Activated T-cell treated with anti-CD3 and anti-CD28 coated beads for 4 hours (primary cell): Measurements from ENCODE around the gene STRADB.
"Not testable (repeated sequence)": the region's sequence is repeated elsewhere in the genome, so short reads cannot be mapped to it uniquely, and the experiment has no call there.

ENCODE experiments used
- DNase-seq: peaks from one replicate; pipeline ENCODE4 v3.0.0-alpha.2; 2020

STRADB gene

DNA sequence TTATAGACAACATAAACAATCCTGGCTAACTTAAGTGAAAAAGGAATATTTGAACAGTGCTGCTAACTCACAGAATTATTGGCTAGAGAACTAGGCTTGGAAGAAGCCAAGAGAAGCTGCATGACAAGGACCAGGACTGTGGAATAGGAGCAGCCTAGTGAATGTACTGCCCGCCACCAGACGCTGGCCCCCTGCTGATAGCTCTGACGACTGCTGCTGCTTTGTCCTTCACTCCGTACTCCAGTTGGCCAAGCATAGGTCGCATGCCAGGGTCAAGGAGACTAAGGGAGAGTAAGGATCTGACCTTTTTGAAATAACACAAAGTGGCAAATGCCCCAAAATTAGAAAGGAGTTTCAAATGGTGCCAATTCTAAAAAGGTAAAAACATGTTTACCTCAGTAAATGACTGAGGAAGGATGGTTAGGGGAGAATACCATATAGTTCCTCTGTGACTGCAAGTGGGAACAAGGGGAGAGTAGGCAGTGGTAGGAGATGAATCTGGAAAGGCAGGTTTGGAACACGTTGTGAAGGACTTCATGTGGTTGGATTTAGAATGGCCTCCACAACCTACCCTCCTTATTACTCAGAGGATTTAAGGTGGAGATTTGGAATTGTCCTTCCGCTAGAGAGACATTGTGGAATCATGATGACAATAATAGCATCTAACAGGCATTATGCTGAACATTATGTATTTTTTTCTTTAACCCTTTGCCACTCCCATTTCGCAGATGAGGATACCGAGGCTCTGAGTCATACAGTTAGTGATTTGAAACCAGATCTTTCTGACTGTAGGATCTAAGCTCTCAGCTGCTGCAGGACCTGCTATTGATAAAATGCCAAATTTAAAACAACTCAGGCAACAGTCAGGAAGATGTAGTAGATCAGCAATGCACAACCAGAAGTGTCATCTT, 19.5 kb downstream of the STRADB start:
- no peak for DNase-seq

DNA sequence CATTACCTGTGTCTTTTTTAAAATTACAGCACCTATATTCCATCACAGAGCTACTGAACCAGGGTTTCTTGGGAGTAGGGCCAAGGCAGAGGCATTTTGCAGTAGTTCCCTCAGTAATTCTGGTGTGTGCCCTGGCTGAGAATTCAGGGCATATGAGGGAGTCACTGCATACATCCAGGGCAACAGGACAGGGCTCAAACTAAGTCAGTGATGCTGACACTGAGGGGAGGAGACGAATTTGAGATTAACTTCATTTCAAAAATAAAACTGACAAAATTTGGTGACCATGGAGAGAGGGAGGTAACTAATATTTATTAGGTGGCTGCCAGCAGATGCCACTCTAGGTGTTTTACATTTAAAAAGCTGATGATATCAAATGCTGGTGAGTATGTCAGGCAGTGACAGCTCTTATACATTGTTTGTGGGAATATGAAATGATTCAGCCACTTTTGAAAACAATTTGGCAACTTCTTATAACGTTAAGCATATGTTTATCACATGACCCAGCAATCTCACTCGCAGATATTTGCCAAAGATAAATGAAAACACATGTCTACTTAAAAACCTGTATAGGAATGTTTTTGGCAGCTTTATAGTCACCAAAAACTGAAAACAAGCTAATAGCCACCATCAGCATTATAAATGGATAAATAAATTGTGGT, 20.3 kb downstream of the STRADB start:
- no peak for DNase-seq

DNA sequence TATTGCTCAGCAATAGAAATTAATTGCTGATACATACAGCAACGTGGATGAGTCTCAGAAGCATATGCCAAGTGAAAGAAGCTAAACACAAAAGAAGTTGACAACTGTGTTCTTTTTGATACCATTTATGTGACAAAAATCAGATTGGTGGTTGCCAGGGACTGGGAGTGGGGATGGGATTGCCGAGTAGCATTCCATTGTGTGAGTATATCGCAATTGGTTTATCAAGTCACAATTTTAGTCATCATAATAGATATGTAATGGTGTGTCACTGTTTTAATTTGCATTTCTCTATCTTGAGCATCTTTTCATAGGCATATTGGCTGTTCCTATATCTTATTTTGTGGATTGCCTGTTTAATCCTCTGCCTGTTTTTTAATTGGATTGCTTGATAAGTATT, 20.9 kb downstream of the STRADB start:
- DNase-seq, result no peak

DNA sequence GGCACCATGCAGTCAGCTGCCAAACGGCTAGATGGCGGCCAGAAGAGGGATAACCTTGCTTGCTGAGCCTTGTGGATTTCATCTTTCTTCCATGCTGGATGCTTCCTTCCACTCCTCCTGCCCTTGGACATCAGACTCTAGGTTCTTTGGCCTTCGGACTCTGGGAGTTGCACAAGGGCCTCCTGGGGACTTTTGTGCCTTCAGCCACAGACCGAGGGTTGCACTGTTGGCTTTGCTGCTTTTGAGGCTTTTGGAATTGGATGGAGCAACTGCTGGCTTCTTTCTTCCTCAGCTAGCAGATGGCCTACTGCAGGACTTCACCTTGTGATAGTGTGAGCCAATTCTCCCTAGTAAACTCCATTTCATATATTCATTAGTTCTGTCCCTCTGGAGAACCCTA, 31.0 kb downstream of the STRADB start:
- no peak for DNase-seq

GRCh38 chr2:201483342-201483741, 31.8 kb downstream of the STRADB start:
- no peak for DNase-seq

DNA sequence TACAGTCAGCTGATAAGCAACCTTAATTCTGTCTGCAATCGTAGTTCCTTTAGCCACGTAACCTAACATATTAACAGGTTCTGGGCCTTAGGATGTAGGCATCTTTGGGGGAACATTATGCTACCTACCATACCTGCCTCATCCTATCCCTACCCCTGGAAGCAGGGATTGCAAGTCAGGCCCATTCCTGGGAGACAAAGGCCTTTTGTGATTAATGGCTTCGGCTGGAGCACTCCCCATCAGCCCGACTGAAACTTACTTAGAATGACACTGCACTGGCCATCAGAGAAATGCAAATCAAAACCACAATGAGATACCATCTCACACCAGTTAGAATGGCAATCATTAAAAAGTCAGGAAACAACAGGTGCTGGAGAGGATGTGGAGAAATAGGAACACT, 32.2 kb downstream of the STRADB start:
- not testable (repeated sequence) for DNase-seq

- DNase-seq, result no peak
Measured at GRCh38 chr2:201484805-201485204, 33.3 kb downstream of the STRADB start.

DNA sequence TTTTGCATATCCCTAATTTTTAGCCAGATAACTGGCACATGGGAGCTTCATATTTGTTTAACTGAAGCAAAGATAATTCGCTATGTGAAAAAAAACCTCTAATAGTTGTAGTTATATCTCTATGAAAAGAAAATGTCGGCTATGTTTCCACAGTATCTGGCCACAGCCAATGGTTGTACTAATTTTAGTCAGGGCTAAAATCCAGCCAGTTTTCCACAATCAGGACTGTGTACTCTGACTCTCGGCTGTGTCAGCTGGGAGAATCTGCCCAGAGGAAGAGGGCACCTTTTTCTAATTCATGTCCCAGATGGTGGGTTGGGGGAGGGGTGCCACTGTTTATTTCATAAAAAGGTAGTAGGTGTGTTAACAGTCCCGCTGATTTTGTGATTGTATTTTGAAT, 38.8 kb downstream of the STRADB start:
- DNase-seq, result no peak

DNA sequence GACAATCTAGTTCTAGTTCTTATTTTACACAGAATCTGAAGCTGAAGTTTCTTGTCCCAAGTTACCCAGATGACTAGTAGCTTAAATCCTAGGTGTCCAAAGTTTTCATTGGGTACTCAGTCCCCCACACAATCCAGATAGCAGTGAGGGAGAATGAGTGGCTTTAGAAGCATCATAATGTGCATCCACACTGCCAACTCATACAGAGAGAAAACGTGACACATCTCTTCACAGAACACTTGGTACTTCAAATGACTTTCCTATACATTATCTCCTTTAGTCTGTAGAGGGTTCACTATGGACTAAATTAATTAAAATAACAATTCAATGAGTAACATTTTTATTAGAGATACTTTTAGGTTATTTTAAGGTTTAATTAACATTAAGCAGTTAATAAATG, 45.2 kb downstream of the STRADB start:
- no peak for DNase-seq

DNA sequence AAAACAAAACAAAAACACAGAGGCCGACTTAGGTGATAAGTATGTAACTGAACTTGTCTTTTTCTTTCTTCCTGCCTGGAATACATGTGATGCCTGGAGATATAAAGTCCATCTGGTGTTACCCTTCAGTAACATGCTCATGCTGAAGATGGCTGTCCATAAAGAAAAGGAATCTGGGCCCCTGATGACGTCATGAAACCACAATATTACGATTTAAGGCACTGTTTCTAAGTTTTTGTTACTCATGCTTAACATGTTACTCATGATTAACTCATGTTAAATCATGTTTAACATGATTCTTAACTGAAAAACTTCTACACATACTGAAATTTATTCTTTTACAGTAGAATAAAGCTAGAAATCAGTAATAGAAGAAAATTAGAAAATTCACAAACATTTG, 49.0 kb downstream of the STRADB start:
- no peak for DNase-seq

DNA sequence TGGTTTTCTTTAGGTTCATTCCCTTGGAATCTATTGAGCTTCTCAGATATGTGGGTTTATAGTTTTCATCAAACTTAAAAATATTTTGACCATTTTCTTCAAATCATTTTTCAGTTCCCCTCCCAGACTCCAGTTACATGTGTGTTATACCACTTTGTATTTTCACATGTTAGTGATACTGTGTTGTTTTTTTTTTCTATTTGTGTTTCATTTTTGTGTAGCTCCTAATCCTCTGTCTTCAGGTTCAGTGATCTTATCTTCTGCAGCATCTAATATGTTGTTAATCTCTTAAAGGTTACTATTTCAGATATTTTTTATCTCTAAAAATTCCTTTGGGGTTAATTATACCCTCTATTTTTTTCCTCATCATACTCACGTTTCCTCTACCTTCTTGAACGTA, 51.2 kb downstream of the STRADB start:
- no peak for DNase-seq

- DNase-seq, result peak; percentile 0
Measured at GRCh38 chr2:201507725-201508124, 56.2 kb downstream of the STRADB start.

DNA sequence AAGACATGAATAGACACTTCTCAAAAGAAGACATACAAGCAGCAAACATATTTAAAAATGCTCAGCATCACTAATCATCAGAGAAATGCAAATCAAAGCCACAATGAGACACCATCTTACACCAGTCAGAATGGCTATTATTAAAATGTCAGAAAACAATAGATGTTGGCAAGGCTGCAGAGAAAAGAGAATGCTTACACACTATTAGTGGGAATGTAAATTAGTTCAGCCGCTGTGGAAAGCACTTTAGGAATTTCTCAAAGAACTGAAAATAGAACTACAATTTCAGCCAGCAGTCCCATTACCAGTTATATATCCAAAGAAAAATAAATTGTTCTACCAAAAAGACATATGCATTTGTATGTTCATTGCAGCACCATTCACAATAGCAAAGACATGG, 61.7 kb downstream of the STRADB start:
- no peak for DNase-seq

GRCh38 chr2:201515573-201516246, 64.2 kb downstream of the STRADB start:
- DNase-seq, result no peak

DNA sequence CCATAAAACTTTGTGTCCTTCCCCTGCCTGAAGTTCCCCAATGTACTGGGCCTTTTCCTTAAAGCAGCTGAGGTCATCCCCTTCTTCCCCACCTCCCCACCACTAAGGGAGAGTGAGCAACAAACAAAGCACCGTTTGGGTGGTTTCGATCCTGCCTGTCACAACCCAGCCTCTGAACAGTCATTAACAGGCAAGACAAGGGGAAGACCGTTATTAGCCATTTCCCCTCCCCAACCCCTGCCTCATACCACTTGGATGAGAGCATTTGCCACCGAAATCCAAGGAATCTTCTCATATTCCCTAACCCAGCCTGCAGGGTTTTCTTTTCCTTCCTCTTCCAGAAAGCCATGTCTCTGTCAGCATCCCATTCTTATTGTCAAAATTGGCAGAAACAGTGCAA, 65.6 kb downstream of the STRADB start:
- DNase-seq, result no peak

DNA sequence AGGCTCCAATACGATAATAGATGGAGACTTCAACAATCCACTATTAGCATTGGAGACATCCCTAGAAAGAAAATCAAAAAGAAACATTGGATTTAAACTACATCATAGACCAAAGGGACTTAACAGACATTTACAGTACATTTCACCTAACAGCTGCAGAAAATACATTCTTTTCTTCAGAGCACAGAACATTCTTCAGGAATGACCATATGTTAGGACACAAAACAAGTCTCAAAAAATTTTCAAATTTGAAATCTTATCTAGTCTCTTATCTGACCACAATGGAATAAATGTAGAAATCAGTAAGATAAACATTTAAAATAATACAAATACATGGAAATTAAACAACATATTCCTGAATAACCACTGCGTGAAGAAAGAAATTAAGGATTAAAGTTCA, 68.7 kb downstream of the STRADB start:
- DNase-seq, result no peak

GRCh38 chr2:201522965-201523364, 71.4 kb downstream of the STRADB start:
- DNase-seq, result no peak

DNA sequence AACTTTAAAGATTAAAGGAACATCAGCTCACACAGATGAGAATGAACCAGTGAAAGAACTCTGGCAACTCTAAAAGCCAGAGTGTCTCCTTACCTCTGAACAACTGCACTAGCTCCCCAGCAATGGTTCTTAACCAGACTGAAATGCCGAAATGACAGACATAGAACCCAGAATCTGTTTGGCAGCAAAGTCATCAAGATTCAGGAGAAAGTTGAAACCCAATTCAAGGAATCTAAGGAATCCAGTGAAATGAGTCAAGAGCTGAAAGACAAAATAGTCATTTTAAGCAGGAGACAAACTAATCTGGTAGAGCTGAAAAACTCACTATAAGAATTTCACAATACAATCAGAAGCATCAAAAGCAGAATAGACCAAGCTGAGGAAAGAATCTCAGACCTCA, 72.0 kb downstream of the STRADB start:
- no peak for DNase-seq
